K562 (cell line): ENCODE measurements around the gene DTX3. TPM values are rescaled to one million over a fixed set of nuclear protein-coding genes. Genes with fewer than 3 reads are reported as not detected.

Experiments used
- C11orf30 ChIP-seq: fragments of 450-650 bp; IDR thresholded peaks from 2 replicates; pipeline ENCODE4 v1.6.1; 2016; ENCODE audit warnings: low read depth, mild to moderate bottlenecking
- CBX1 ChIP-seq: sonication (generic); IDR thresholded peaks from 2 replicates; pipeline ENCODE4 v1.6.1; 2016; ENCODE audit warnings: antibody characterized with exemption, low read depth, mild to moderate bottlenecking
- LEF1 ChIP-seq: fragments of 450-650 bp; IDR thresholded peaks from 2 replicates; pipeline ENCODE4 v1.6.1; 2016; ENCODE audit warnings: mild to moderate bottlenecking
- MCM2 ChIP-seq: fragments of 450-650 bp; IDR thresholded peaks from 2 replicates; pipeline ENCODE4 v1.6.1; 2017; ENCODE audit warnings: low read depth, mild to moderate bottlenecking
- MECOM ChIP-seq: fragments of 250-450 bp; sonication (Bioruptor Pico); IDR thresholded peaks from 2 replicates; pipeline ENCODE4 v1.8.0; 2022; ENCODE audit warnings: inconsistent platforms
- MEF2A ChIP-seq: IDR thresholded peaks from 2 replicates; pipeline ENCODE4 v1.6.1; 2011; ENCODE audit warnings: low read depth, mild to moderate bottlenecking, low read length, moderate library complexity; ENCODE audit not compliant: control insufficient read depth
- MEIS2 ChIP-seq: fragments of 450-650 bp; IDR thresholded peaks from 2 replicates; pipeline ENCODE4 v1.6.1; 2014; ENCODE audit warnings: mild to moderate bottlenecking; ENCODE audit not compliant: partially characterized antibody
- NCOA4 ChIP-seq: fragments of 450-650 bp; IDR thresholded peaks from 2 replicates; pipeline ENCODE4 v1.6.1; 2018; ENCODE audit warnings: mild to moderate bottlenecking; ENCODE audit not compliant: partially characterized antibody
- PPARD ChIP-seq: fragments of 250-450 bp; sonication (Bioruptor Pico); IDR thresholded peaks from 2 replicates; pipeline ENCODE4 v1.8.0; 2022; ENCODE audit warnings: inconsistent platforms, mild to moderate bottlenecking, moderate library complexity
- TAF15 ChIP-seq: fragments of 200-400 bp; formaldehyde crosslinking; IDR thresholded peaks from 2 replicates; pipeline ENCODE4 v1.6.1; 2017; ENCODE audit warnings: mild to moderate bottlenecking, low read depth, low read length, moderate library complexity
- ZFP1 ChIP-seq: fragments of 450-650 bp; formaldehyde crosslinking; IDR thresholded peaks from 2 replicates; pipeline ENCODE4 v1.4.0; 2020; ENCODE audit warnings: mild to moderate bottlenecking, mixed read lengths
- polyA plus RNA-seq, 8 experiments: library from polyadenylated mRNA; depleted of rRNA in 4 of 8; stranded (reverse) in 5 of 8; unstranded in 3 of 8; fragments of >200 nt; fragmentation: Nextera tagmentation in 2 of 8; fragmentation: Illumina TruSeq in 1 of 8; extraction: Ambion mirVana in 2 of 8; extraction: Trizol in 1 of 8; gene quantifications; 2 replicates each; pipeline versions ENCODE4 v1.2.1 to v1.2.3, GENCODE V29; 2011 to 2014; ENCODE audit warnings: inconsistent platforms in 1 of 8, missing spikeins in 1 of 8
- total RNA-seq, 7 experiments: library from RNA; depleted of rRNA in 6 of 7; stranded (reverse); fragments of >200 nt in 6 of 7; fragmentation: Illumina TruSeq in 2 of 7; extraction: Trizol in 2 of 7; gene quantifications; 2 replicates each; pipeline versions ENCODE4 v1.2.1 to v1.2.3, GENCODE V29; 2011 to 2021; ENCODE audit warnings: low replicate concordance in 1 of 7
- TF ChIP-seq, protein P1 (sequence below), 2 experiments: fragments of 450-650 bp in 1 of 2; sonication (generic) in 1 of 2; formaldehyde crosslinking in 1 of 2; IDR thresholded peaks; 2 replicates each; pipeline versions ENCODE4 v1.7.1 to v1.9.0; 2016 to 2022; ENCODE audit warnings: inconsistent platforms in 1 of 2, mild to moderate bottlenecking in 1 of 2, missing genetic modification reagents in 1 of 2
- TF ChIP-seq, protein P2 (sequence below): sonication (generic); formaldehyde crosslinking; IDR thresholded peaks from 2 replicates; pipeline ENCODE4 v1.8.0; 2022; ENCODE audit warnings: mild to moderate bottlenecking, missing genetic modification reagents, borderline replicate concordance
- TF ChIP-seq, protein P3 (sequence below): fragments of 250-450 bp; sonication (Bioruptor Pico); IDR thresholded peaks from 2 replicates; pipeline ENCODE4 v1.5.0; 2020; ENCODE audit warnings: mild to moderate bottlenecking

Gene DTX3
- total and polyA plus RNA-seq, 9 of the 15 experiments (the other 6 are each of a cell fraction or from before 2014, with no cell fraction given) = 0.03 to 0.09 (median 0.06) TPM; not detected in 6

DNA sequence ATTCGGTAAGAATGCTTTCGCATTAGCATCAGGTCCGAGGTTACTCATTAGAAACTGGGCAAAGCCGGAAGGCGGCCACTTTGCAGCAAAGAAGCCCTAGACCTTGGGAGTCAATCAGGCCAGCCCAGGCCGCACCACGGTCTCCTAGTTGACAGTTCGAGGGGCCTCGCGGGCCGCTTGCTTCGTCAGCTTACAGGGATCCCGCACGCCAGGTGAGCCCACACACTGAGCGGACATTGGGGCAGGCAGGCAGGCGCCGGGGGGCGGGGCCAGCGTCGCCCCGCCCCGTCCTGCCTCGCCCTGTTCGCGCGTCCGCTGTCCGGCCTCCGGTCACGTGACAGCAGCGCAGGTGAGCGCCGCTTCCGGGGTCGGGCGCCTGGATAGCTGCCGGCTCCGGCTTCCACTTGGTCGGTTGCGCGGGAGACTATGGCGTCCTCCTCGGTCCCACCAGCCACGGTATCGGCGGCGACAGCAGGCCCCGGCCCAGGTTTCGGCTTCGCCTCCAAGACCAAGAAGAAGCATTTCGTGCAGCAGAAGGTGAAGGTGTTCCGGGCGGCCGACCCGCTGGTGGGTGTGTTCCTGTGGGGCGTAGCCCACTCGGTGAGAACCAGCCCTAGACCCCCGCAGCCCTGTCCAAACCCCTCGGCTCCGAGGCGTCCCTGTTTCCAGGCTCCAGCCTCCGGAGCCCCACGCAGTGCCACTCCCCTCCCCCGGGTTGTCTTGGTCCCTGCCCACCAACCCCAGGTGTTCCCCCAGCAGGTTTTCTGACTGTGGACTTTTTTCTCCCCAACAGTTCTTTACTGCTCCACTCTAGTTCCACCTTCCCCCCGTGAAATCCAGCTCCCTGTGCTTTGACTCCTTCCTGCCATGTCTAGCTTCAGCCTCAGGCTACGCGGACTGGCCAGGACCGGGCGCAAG is 13.5 kb upstream of the DTX3 start, which contains the start of gene PIP4K2C (continued):
- TF ChIP-seq, protein P1, sequence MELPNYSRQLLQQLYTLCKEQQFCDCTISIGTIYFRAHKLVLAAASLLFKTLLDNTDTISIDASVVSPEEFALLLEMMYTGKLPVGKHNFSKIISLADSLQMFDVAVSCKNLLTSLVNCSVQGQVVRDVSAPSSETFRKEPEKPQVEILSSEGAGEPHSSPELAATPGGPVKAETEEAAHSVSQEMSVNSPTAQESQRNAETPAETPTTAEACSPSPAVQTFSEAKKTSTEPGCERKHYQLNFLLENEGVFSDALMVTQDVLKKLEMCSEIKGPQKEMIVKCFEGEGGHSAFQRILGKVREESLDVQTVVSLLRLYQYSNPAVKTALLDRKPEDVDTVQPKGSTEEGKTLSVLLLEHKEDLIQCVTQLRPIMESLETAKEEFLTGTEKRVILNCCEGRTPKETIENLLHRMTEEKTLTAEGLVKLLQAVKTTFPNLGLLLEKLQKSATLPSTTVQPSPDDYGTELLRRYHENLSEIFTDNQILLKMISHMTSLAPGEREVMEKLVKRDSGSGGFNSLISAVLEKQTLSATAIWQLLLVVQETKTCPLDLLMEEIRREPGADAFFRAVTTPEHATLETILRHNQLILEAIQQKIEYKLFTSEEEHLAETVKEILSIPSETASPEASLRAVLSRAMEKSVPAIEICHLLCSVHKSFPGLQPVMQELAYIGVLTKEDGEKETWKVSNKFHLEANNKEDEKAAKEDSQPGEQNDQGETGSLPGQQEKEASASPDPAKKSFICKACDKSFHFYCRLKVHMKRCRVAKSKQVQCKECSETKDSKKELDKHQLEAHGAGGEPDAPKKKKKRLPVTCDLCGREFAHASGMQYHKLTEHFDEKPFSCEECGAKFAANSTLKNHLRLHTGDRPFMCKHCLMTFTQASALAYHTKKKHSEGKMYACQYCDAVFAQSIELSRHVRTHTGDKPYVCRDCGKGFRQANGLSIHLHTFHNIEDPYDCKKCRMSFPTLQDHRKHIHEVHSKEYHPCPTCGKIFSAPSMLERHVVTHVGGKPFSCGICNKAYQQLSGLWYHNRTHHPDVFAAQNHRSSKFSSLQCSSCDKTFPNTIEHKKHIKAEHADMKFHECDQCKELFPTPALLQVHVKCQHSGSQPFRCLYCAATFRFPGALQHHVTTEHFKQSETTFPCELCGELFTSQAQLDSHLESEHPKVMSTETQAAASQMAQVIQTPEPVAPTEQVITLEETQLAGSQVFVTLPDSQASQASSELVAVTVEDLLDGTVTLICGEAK (IDR thresholded peaks at IDR 0.05) = 0 out of 2 replicates have a peak, but pooled peaks have one; percentile 30
- TF ChIP-seq, protein P1 (CRISPR knock-in tag; IDR thresholded peaks at IDR 0.05) = no peak
- TF ChIP-seq MEIS2 (no peak), MCM2 (no peak), LEF1 (no peak), TAF15 (no peak), MEF2A (no peak), MECOM (no peak), ZFP1 (peak; percentile 48; the same call in 1 of the 2 replicates), PPARD (no peak), NCOA4 (no peak), CBX1 (no peak; the same call in 1 of the 2 replicates), C11orf30 (0 out of 2 replicates have a peak, but pooled peaks have one; percentile 33)
- TF ChIP-seq, protein P2, sequence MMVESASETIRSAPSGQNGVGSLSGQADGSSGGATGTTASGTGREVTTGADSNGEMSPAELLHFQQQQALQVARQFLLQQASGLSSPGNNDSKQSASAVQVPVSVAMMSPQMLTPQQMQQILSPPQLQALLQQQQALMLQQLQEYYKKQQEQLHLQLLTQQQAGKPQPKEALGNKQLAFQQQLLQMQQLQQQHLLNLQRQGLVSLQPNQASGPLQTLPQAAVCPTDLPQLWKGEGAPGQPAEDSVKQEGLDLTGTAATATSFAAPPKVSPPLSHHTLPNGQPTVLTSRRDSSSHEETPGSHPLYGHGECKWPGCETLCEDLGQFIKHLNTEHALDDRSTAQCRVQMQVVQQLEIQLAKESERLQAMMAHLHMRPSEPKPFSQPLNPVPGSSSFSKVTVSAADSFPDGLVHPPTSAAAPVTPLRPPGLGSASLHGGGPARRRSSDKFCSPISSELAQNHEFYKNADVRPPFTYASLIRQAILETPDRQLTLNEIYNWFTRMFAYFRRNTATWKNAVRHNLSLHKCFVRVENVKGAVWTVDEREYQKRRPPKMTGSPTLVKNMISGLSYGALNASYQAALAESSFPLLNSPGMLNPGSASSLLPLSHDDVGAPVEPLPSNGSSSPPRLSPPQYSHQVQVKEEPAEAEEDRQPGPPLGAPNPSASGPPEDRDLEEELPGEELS (CRISPR knock-in tag) = no peak
- TF ChIP-seq, protein P3, sequence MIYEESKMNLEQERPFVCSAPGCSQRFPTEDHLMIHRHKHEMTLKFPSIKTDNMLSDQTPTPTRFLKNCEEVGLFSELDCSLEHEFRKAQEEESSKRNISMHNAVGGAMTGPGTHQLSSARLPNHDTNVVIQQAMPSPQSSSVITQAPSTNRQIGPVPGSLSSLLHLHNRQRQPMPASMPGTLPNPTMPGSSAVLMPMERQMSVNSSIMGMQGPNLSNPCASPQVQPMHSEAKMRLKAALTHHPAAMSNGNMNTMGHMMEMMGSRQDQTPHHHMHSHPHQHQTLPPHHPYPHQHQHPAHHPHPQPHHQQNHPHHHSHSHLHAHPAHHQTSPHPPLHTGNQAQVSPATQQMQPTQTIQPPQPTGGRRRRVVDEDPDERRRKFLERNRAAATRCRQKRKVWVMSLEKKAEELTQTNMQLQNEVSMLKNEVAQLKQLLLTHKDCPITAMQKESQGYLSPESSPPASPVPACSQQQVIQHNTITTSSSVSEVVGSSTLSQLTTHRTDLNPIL (CRISPR knock-in tag) = no peak
